ENCODE measurements around the gene BLOC1S6. TPM values are rescaled to one million over a fixed set of nuclear protein-coding genes. Genes with fewer than 3 reads are reported as not detected.

BLOC1S6 gene
- total and polyA plus RNA-seq, 9 of the 15 experiments (the other 6 are each of a cell fraction or from before 2014, with no cell fraction given), result 18.2 to 72.4 (median 38.4) TPM

- TF ChIP-seq HMGXB4 (CRISPR knock-in tag; IDR thresholded peaks at IDR 0.05), result no peak; the same call in 1 of the 2 replicates
- no peak for TF ChIP-seq KAT2B (IDR thresholded peaks at IDR 0.05; ENCODE audit: low read depth, low read length)
- TF ChIP-seq ZNF507 (tag; conservative IDR thresholded peaks at IDR 0.05), result no peak
- TF ChIP-seq PKNOX1 (IDR thresholded peaks at IDR 0.05), result peak; percentile 36; the same call in 1 of the 2 replicates
- peak; percentile 40; the same call in 1 of the 2 replicates for TF ChIP-seq ARID1B (IDR thresholded peaks at IDR 0.05)
- no peak for TF ChIP-seq ARID2 (IDR thresholded peaks at IDR 0.05)
- TF ChIP-seq SREBF2 (CRISPR knock-in tag; IDR thresholded peaks at IDR 0.05), result no peak
- TF ChIP-seq ELK3 (CRISPR knock-in tag; IDR thresholded peaks at IDR 0.05), result no peak
- TF ChIP-seq ZNF436 (CRISPR knock-in tag; IDR thresholded peaks at IDR 0.05), result no peak
- peak; percentile 81 for TF ChIP-seq SPI1 (IDR thresholded peaks at IDR 0.05; ENCODE audit: borderline replicate concordance, low read depth, low read length)
- peak; percentile 77 for TF ChIP-seq RBM22 (IDR thresholded peaks at IDR 0.05; ENCODE audit: low read depth, low read length, poor library complexity, severe bottlenecking)
- TF ChIP-seq NCOA4 (IDR thresholded peaks at IDR 0.05; ENCODE audit: partially characterized antibody), result no peak
- peak; percentile 90; the same call in 1 of the 2 replicates for TF ChIP-seq KAT7 (CRISPR knock-in tag; IDR thresholded peaks at IDR 0.05; ENCODE audit: borderline replicate concordance)
- no peak for TF ChIP-seq ZBTB2 (IDR thresholded peaks at IDR 0.05)
- TF ChIP-seq ETV1 (tag; conservative IDR thresholded peaks at IDR 0.05; ENCODE audit: low read depth), result peak; percentile 92
- peak; percentile 61 for TF ChIP-seq ZNF384 (IDR thresholded peaks at IDR 0.05; ENCODE audit: low read depth, low read length)
- no peak for TF ChIP-seq RBM39 (optimal IDR thresholded peaks at IDR 0.05; ENCODE audit: low read depth, low read length)
- TF ChIP-seq IRF2 (CRISPR knock-in tag; IDR thresholded peaks at IDR 0.05), result no peak
These were observed at the start of gene BLOC1S6 (continued) for GRCh38 chr15:45587095-45587862.

All from K562 (cell line).